ENCODE measurements around the gene LDAH.

Gene LDAH

DNA sequence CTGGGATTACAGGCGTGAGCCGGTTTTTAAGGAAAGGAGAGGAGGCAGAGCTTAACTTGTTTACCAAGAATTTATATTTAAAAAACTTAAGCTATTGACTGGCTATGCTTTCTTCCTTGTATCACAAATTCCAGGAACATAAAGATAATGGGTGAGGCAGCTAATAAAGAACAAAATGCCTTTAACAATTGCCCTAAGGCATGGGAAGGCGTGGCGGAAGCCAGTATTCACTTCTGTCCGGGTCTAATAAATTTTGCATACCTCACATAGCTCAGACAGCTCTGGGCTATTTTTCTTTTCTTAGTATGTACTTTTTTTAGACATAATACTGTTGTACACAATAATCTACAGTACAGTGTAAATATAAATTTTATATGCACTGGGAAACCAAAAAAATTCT is 1.0 kb upstream of the LDAH start:
- no peak overlapping the region for H3K4me3 ChIP-seq (ENCODE audit: low read length)
- TF ChIP-seq CTCF (IDR thresholded peaks at IDR 0.05; ENCODE audit: insufficient read depth, low read depth, low read length, missing control alignments) = no peak
- DNase-seq (ENCODE audit: low read depth) = peak; percentile 21

GRCh38 chr2:20818820-20819219 is 4.1 kb downstream of the LDAH start:
- TF ChIP-seq CTCF (IDR thresholded peaks at IDR 0.05; ENCODE audit: insufficient read depth, low read depth, low read length, missing control alignments) = no peak
- DNase-seq (ENCODE audit: low read depth) = no peak
- H3K4me3 ChIP-seq (ENCODE audit: low read length) = no peak overlapping the region

DNA sequence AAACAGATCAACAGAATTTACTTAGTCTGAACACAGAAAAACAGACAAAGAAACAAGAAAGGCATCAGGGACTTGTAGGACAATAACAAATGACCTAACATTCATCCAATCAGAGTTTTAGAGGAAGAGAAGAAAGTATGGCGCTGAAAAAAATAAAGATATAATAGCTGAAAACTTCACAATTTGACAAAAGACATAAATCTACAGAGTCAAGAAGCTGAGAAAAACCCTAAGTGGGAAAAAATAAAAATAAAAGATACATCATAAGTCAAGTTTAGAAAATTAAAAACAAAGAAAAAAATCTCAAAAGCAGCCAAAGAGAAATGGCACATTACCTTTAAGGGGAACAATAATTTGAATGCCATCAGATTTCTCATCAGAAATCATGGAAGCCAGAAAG is 7.7 kb downstream of the LDAH start:
- H3K4me3 ChIP-seq (ENCODE audit: low read length) = no peak overlapping the region
- TF ChIP-seq CTCF (IDR thresholded peaks at IDR 0.05; ENCODE audit: insufficient read depth, low read depth, low read length, missing control alignments) = no peak
- no peak for DNase-seq (ENCODE audit: low read depth)

- TF ChIP-seq CTCF (IDR thresholded peaks at IDR 0.05; ENCODE audit: insufficient read depth, low read depth, low read length, missing control alignments) = no peak
Measured at GRCh38 chr2:20812779-20813178, 10.1 kb downstream of the LDAH start.

DNA sequence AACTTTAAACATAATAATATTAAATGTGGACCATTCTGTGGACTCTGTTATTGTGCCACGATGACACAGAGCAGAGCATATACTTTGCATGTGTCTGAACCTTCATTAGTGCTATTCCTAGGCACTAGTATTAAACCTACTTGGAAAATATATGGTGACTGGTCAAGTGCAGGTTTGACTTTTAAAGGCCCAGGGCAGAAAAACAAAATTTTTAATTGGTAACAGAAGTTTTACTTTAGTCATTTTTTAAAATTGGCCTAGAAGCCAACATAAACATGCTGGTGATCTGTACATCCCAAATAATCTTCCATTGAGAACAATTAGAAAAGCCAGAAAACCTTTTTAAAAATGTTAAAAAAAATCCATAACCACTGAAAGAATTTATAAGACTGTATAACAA is 16.6 kb downstream of the LDAH start:
- no peak for TF ChIP-seq CTCF (IDR thresholded peaks at IDR 0.05; ENCODE audit: insufficient read depth, low read depth, low read length, missing control alignments)
- no peak overlapping the region for H3K4me3 ChIP-seq (ENCODE audit: low read length)
- no peak for DNase-seq (ENCODE audit: low read depth)

More at GRCh38 chr2:20812779-20813178, 10.1 kb downstream of the LDAH start:
- no peak overlapping the region for H3K4me3 ChIP-seq (ENCODE audit: low read length)
- DNase-seq (ENCODE audit: low read depth) = no peak

DNA sequence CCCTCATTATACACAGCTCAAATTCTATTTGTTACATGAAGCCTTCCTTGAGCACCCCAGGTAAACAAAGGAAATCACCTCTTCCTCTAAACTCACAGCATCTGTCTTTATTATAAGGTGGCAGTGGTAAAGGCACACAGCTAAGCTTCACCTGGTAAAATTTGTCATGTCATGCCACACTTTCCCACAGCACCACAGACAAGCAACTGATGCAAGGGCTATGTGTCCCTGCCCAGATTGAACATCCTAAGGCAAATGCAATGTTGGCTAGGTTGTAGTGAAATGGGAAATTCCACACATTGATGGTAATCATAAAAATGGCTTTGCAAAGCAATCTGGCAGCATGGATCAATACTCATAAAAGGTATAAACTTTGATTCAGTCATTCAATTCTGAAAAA is 18.9 kb downstream of the LDAH start:
- no peak overlapping the region for H3K4me3 ChIP-seq (ENCODE audit: low read length)
- no peak for TF ChIP-seq CTCF (IDR thresholded peaks at IDR 0.05; ENCODE audit: insufficient read depth, low read depth, low read length, missing control alignments)
- DNase-seq (ENCODE audit: low read depth) = no peak

DNA sequence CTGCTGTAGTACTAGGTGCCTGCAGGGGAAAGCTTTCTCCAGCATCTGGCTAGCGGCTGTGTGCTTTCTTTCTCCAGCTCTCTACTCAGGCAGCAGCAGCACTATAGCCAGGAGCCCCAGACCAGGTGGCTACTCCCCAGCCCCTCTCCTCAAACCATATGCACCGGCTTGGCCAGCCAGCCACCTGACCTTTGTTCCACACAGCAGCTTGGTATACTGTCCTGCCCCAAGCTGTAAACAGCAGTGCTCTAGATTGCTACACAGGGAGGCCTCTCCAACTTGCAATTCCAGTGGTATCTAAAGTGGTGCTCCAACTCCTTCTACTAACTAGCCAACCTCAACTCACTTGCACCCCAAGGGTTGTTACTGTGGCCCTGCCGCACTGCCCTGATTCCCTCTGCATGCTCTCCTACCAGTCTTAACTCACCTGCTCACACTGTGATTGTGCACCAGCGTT is 19.6 kb downstream of the LDAH start:
- DNase-seq (ENCODE audit: low read depth) = no peak
- no peak for TF ChIP-seq CTCF (IDR thresholded peaks at IDR 0.05; ENCODE audit: insufficient read depth, low read depth, low read length, missing control alignments)
- no peak overlapping the region for H3K4me3 ChIP-seq (ENCODE audit: low read length)

Data from epithelial cell of esophagus (primary cell).